Measurements from ENCODE around the gene BRINP3. TPM values are rescaled to one million over a fixed set of nuclear protein-coding genes. Genes with fewer than 3 reads are reported as not detected.

BRINP3 gene
- total RNA-seq, 1 donor from 2014 or later = 1.5 TPM

GRCh38 chr1:190365283-190365682, 112.4 kb downstream of the BRINP3 start:
- no peaks in the 10 kb centered on the region for H3K27me3 ChIP-seq
- no peak overlapping the region for H3K27ac ChIP-seq
- H3K9me3 ChIP-seq = no peaks in the 10 kb centered on the region
- intact Hi-C loops (cut with DNase I) = no loop called here
- no peak overlapping the region for H3K4me3 ChIP-seq
- TF ChIP-seq, protein P1, sequence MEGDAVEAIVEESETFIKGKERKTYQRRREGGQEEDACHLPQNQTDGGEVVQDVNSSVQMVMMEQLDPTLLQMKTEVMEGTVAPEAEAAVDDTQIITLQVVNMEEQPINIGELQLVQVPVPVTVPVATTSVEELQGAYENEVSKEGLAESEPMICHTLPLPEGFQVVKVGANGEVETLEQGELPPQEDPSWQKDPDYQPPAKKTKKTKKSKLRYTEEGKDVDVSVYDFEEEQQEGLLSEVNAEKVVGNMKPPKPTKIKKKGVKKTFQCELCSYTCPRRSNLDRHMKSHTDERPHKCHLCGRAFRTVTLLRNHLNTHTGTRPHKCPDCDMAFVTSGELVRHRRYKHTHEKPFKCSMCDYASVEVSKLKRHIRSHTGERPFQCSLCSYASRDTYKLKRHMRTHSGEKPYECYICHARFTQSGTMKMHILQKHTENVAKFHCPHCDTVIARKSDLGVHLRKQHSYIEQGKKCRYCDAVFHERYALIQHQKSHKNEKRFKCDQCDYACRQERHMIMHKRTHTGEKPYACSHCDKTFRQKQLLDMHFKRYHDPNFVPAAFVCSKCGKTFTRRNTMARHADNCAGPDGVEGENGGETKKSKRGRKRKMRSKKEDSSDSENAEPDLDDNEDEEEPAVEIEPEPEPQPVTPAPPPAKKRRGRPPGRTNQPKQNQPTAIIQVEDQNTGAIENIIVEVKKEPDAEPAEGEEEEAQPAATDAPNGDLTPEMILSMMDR (IDR thresholded peaks at IDR 0.05) = no peak
- no peaks in the 10 kb centered on the region for H3K36me3 ChIP-seq
- no peak for DNase-seq (ENCODE audit: low spot score in 2 of 2)
- H3K4me1 ChIP-seq = no peaks in the 10 kb centered on the region

- intact Hi-C loops (cut with DNase I) = no loop called here
- no peak overlapping the region for H3K27ac ChIP-seq
- TF ChIP-seq, protein P1 (IDR thresholded peaks at IDR 0.05) = no peak
- H3K9me3 ChIP-seq = no peaks in the 10 kb centered on the region
- no peak for DNase-seq (ENCODE audit: low spot score in 2 of 2)
- H3K36me3 ChIP-seq = no peaks in the 10 kb centered on the region
- H3K4me3 ChIP-seq = no peak overlapping the region
- no peaks in the 10 kb centered on the region for H3K27me3 ChIP-seq
- H3K4me1 ChIP-seq = no peaks in the 10 kb centered on the region
Observed at GRCh38 chr1:190353538-190354101, 124.0 kb downstream of the BRINP3 start.

DNA sequence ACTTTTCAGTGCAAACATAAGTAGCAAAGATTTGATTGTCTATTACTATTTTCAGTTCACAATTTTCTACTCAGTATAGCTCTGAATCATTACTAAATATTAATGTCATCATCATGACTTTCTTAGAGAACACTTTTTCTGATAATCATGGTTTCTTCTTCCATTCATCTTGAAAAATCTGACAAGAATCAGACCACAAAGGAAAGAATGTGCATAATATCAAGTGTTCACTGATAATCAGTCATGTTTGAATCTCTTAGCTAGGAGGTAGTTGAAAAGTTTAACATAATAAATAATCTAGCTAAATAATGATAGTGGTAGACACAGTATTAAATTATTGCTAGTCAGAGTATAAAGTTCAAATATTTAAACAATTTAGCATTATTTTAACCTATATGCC, 133.2 kb downstream of the BRINP3 start:
- H3K4me1 ChIP-seq = no peaks in the 10 kb centered on the region
- H3K27me3 ChIP-seq = no peaks in the 10 kb centered on the region
- H3K36me3 ChIP-seq = no peaks in the 10 kb centered on the region
- no peaks in the 10 kb centered on the region for H3K9me3 ChIP-seq
- DNase-seq (ENCODE audit: low spot score in 2 of 2) = no peak
- H3K4me3 ChIP-seq = no peak overlapping the region
- TF ChIP-seq, protein P1 (IDR thresholded peaks at IDR 0.05) = no peak
- H3K27ac ChIP-seq = no peak overlapping the region
- intact Hi-C loops (cut with DNase I) = no loop called here

- no peaks in the 10 kb centered on the region for H3K36me3 ChIP-seq
- DNase-seq (ENCODE audit: low spot score in 2 of 2) = no peak
- TF ChIP-seq, protein P1 (IDR thresholded peaks at IDR 0.05) = no peak
Observed at GRCh38 chr1:190338829-190339228, 138.8 kb downstream of the BRINP3 start.

GRCh38 chr1:190328871-190329270, 148.8 kb downstream of the BRINP3 start:
- no peaks in the 10 kb centered on the region for H3K27me3 ChIP-seq
- TF ChIP-seq, protein P1 (IDR thresholded peaks at IDR 0.05) = no peak
- no peaks in the 10 kb centered on the region for H3K9me3 ChIP-seq
- H3K4me3 ChIP-seq = no peak overlapping the region
- H3K36me3 ChIP-seq = no peaks in the 10 kb centered on the region
- no peak for DNase-seq (ENCODE audit: low spot score in 2 of 2)
- H3K4me1 ChIP-seq = no peaks in the 10 kb centered on the region
- no peak overlapping the region for H3K27ac ChIP-seq
- intact Hi-C loops (cut with DNase I) = no loop called here

More at GRCh38 chr1:190338829-190339228, 138.8 kb downstream of the BRINP3 start:
- Histone ChIP-seq H3K4me1 (no peaks in the 10 kb centered on the region), H3K27me3 (no peaks in the 10 kb centered on the region), H3K9me3 (no peaks in the 10 kb centered on the region), H3K4me3 (no peak overlapping the region), H3K27ac (no peak overlapping the region)
- intact Hi-C loops (cut with DNase I) = no loop called here

- no peaks in the 10 kb centered on the region for H3K27me3 ChIP-seq
- no peak for DNase-seq (ENCODE audit: low spot score in 2 of 2)
- no peak overlapping the region for H3K4me3 ChIP-seq
- no peaks in the 10 kb centered on the region for H3K36me3 ChIP-seq
- H3K9me3 ChIP-seq = no peaks in the 10 kb centered on the region
- intact Hi-C loops (cut with DNase I) = no loop called here
- no peak overlapping the region for H3K27ac ChIP-seq
- TF ChIP-seq, protein P1 (IDR thresholded peaks at IDR 0.05) = no peak
- H3K4me1 ChIP-seq = no peaks in the 10 kb centered on the region
Observed at GRCh38 chr1:190328361-190328760, 149.3 kb downstream of the BRINP3 start.
